SU-DHL-6 (cell line): Measurements from ENCODE around the gene PLEKHA8.

Experiments
- EZH2phosphoT487 ChIP-seq: fragments of 200-600 bp; sonication (generic), shearing (Covaris generic); conservative IDR thresholded peaks from 2 replicates; pipeline ENCODE4 v1.6.1; 2018; ENCODE audit warnings: mild to moderate bottlenecking, antibody characterized with exemption, low read length, moderate library complexity, mixed read lengths
- TF ChIP-seq, protein P1 (sequence below): fragments of 200-600 bp; sonication (generic); IDR thresholded peaks from one replicate; pipeline ENCODE4 v1.5.1; 2017; ENCODE audit warnings: antibody characterized with exemption, mild to moderate bottlenecking, low read length, moderate library complexity; ENCODE audit not compliant: insufficient read depth, poor library complexity, severe bottlenecking

DNA sequence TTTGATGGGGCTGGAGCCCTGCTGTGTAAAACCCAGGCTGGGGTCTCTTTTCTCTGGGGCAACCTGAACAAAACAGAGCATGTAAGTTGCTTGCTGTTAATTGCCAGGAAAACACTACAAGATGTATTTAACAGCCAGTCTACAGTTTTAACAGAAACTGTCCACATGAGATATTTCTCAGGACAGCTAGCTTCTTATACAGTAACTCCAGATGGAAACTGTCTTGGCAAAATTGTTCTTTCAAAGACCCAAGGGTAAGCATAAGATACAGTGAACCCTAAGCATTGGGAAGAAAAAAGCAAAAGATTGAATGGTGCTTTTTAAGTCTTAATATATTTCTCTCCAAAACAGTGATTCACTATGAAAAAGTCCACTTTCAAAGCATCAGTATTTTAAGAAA lies 9.8 kb upstream of the PLEKHA8 start:
- TF ChIP-seq, protein P1, sequence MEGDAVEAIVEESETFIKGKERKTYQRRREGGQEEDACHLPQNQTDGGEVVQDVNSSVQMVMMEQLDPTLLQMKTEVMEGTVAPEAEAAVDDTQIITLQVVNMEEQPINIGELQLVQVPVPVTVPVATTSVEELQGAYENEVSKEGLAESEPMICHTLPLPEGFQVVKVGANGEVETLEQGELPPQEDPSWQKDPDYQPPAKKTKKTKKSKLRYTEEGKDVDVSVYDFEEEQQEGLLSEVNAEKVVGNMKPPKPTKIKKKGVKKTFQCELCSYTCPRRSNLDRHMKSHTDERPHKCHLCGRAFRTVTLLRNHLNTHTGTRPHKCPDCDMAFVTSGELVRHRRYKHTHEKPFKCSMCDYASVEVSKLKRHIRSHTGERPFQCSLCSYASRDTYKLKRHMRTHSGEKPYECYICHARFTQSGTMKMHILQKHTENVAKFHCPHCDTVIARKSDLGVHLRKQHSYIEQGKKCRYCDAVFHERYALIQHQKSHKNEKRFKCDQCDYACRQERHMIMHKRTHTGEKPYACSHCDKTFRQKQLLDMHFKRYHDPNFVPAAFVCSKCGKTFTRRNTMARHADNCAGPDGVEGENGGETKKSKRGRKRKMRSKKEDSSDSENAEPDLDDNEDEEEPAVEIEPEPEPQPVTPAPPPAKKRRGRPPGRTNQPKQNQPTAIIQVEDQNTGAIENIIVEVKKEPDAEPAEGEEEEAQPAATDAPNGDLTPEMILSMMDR, result no peak
- TF ChIP-seq EZH2phosphoT487, result no peak
